ENCODE measurements around the gene INPP5B.

DNA sequence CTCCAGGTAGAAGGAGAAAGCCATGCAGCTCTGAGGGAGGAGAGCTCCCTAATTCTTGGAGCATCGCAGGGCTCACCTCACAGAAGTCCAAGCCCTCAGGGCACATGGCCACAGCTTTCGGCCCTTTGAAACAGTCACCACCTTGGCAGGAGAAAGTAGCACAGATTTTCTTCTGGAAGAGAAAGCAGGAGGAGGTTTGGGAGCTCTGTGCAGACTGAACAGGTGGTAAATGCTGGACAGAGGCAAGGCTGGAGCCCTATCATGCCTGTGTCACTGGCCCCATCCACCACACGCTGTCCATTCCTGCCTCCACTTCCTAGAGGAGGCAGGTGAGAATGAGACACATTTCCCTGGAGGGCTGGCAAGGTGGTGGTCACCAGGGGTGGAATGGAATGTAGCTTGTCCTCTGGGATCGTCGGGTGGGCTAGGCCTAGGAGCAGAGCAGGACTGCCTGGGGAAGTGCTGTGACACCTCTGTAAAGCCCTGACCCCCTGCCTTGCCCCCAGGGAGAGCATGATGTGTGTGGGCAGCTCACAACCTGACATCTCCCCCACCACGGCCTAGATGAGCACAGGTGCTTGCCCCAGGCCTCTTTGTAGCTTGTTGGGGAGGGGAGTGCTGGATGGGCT, 2.8 kb upstream of the INPP5B start:
- TF ChIP-seq CTCF (IDR thresholded peaks at IDR 0.05) (no peak), POLR2A (IDR thresholded peaks at IDR 0.05) (no peak)

Measured in adrenal gland (tissue), 5 donors.